NCI-H128 (cell line): ENCODE measurements around the gene LEMD2.
"Not testable (repeated sequence)": the region's sequence is repeated elsewhere in the genome, so short reads cannot be mapped to it uniquely, and the experiment has no call there.

ENCODE experiments used
- DNase-seq: peaks from one replicate; lab custom pipeline; 2025; ENCODE audit not compliant: unreplicated experiment; lab: John Stamatoyannopoulos, UW

Gene LEMD2

GRCh38 chr6:33788694-33789549 is at the start of gene LEMD2:
Gene LEMD2 (minus strand): TSS chr6:33789130. CDS start chr6:33789116, 14 bp downstream.
- DNase-seq = peak; percentile 78

GRCh38 chr6:33837971-33838665 is 49.2 kb upstream of the LEMD2 start:
- DNase-seq = no peak

- no peak for DNase-seq
Measured at GRCh38 chr6:33836806-33837469, 48.0 kb upstream of the LEMD2 start.

- no peak for DNase-seq
Measured at GRCh38 chr6:33834401-33835392, 45.8 kb upstream of the LEMD2 start.

GRCh38 chr6:33833599-33833998 is 44.7 kb upstream of the LEMD2 start:
- no peak for DNase-seq

GRCh38 chr6:33832831-33833230 is 43.9 kb upstream of the LEMD2 start:
- not testable (repeated sequence) for DNase-seq

GRCh38 chr6:33831725-33832124 is 42.8 kb upstream of the LEMD2 start:
- not testable (repeated sequence) for DNase-seq

GRCh38 chr6:33830635-33831240 is 41.8 kb upstream of the LEMD2 start:
- no peak for DNase-seq

GRCh38 chr6:33828764-33829731 is 40.1 kb upstream of the LEMD2 start:
- DNase-seq = no peak

- no peak for DNase-seq
Measured at GRCh38 chr6:33828452-33828763, 39.5 kb upstream of the LEMD2 start.

GRCh38 chr6:33827546-33828451 is 38.9 kb upstream of the LEMD2 start:
- no peak for DNase-seq

GRCh38 chr6:33826537-33826936 is 37.6 kb upstream of the LEMD2 start:
- DNase-seq = no peak

GRCh38 chr6:33824461-33825154 is 35.7 kb upstream of the LEMD2 start:
- no peak for DNase-seq

GRCh38 chr6:33823806-33824205 is 34.9 kb upstream of the LEMD2 start:
- no peak for DNase-seq

- no peak for DNase-seq
Measured at GRCh38 chr6:33822575-33823395, 33.9 kb upstream of the LEMD2 start.

- no peak for DNase-seq
Measured at GRCh38 chr6:33820784-33821520, 32.0 kb upstream of the LEMD2 start.
